Measurements from ENCODE around the gene PNPLA1. TPM values are rescaled to one million over a fixed set of nuclear protein-coding genes. Genes with fewer than 3 reads are reported as not detected.

Gene PNPLA1
- total RNA-seq, 1 experiment from 2014 or later: 0.10 TPM

- Histone ChIP-seq H4K20me1 (ENCODE audit: insufficient read depth) (no peaks in the 10 kb centered on the region), H3K27me3 (ENCODE audit: insufficient read depth, low read length) (no peaks in the 10 kb centered on the region), H3K4me1 (ENCODE audit: control insufficient read depth in 1 of 2, insufficient read depth in 2 of 2, low read length in 2 of 2) (no peaks in the 10 kb centered on the region), H2AFZ (ENCODE audit: low read depth, low read length, poor library complexity, severe bottlenecking) (no peak overlapping the region), H3K4me3 (replicated peaks in 1 of 2; ENCODE audit: low read depth in 1 of 2, low read length in 2 of 2) (no peak overlapping the region), H3K79me2 (ENCODE audit: insufficient read depth, low read length) (no peaks in the 10 kb centered on the region), H3K9me2 (ENCODE audit: insufficient read depth) (no peaks in the 10 kb centered on the region), H3K27ac (ENCODE audit: low read depth, low read length) (no peak overlapping the region), H3K9me3 (ENCODE audit: control insufficient read depth in 1 of 2, insufficient read depth in 1 of 2, low read depth in 1 of 2, low read length in 2 of 2) (no peaks in the 10 kb centered on the region), H3K36me3 (ENCODE audit: control insufficient read depth in 1 of 2, insufficient read depth in 2 of 2, low read length in 2 of 2) (no peaks in the 10 kb centered on the region), H3K4me2 (ENCODE audit: low read length) (no peak overlapping the region), H3K9ac (ENCODE audit: low read length) (no peak overlapping the region)
- intact Hi-C loops (cut with micrococcal nuclease): no loop called here
- ChIA-PET CTCF (no interaction called here), POLR2A (no interaction called here), RAD21 (ENCODE audit: low non-redundant PET in 1 of 2, low total read pairs in 2 of 2, uncharacterized antibody in 2 of 2, unreplicated experiment in 2 of 2) (no interaction called here)
- no peak for TF ChIP-seq RAD21 (IDR thresholded peaks at IDR 0.05; ENCODE audit: low read depth)
- no peak for TF ChIP-seq CBX3 (IDR thresholded peaks at IDR 0.05; ENCODE audit: low read depth)
- no peak for TF ChIP-seq TCF7L2 (IDR thresholded peaks at IDR 0.05; ENCODE audit: borderline replicate concordance, extremely low read depth, insufficient read depth, insufficient read length)
- TF ChIP-seq ZNF274 (IDR thresholded peaks at IDR 0.05; ENCODE audit: low read depth, low read length): no peak
- ATAC-seq: no peak
- no TSS peak for BruUV-seq (replicated peaks)
- DNase-seq (ENCODE audit: low read depth, low spot score): no peak
Measured at GRCh38 chr6:36252005-36252404, 17.9 kb upstream of the PNPLA1 start.

GRCh38 chr6:36263390-36264000, 6.4 kb upstream of the PNPLA1 start:
- peaks cover 0 to 8% of the 10 kb centered on the region in 2 experiments; a peak in 1 of 4 replicates for H3K4me1 ChIP-seq (ENCODE audit: control insufficient read depth in 1 of 2, insufficient read depth in 2 of 2, low read length in 2 of 2)
- ATAC-seq (no peak), DNase-seq (ENCODE audit: low read depth, low spot score) (no peak)
- H3K36me3 ChIP-seq (ENCODE audit: control insufficient read depth in 1 of 2, insufficient read depth in 2 of 2, low read length in 2 of 2): no peaks in the 10 kb centered on the region
- BruUV-seq (replicated peaks): no TSS peak
- ChIA-PET POLR2A (interaction anchor here (0.6 kb wide), 1 partner anchor 24 kb away, joined by 4 read pairs; no protein-coding TSS in a partner anchor), RAD21 (ENCODE audit: low non-redundant PET in 1 of 2, low total read pairs in 2 of 2, uncharacterized antibody in 2 of 2, unreplicated experiment in 2 of 2) (no interaction called here), CTCF (no interaction called here)
- no peak overlapping the region for H3K27ac ChIP-seq (ENCODE audit: low read depth, low read length)
- intact Hi-C loops (cut with micrococcal nuclease): no loop called here
- H3K27me3 ChIP-seq (ENCODE audit: insufficient read depth, low read length): peaks cover 4% of the 10 kb centered on the region; the same call in 1 of the 2 replicates
- no peak overlapping the region for H3K9ac ChIP-seq (ENCODE audit: low read length)
- TF ChIP-seq RAD21 (IDR thresholded peaks at IDR 0.05; ENCODE audit: low read depth) (no peak), CEBPB (IDR thresholded peaks at IDR 0.05; ENCODE audit: low read depth) (no peak), EZH2phosphoT487 (IDR thresholded peaks at IDR 0.05; ENCODE audit: borderline replicate concordance) (no peak), JUND (IDR thresholded peaks at IDR 0.05) (no peak), ZNF274 (IDR thresholded peaks at IDR 0.05; ENCODE audit: low read depth, low read length) (no peak), ZFX (IDR thresholded peaks at IDR 0.05) (no peak), CBX3 (IDR thresholded peaks at IDR 0.05; ENCODE audit: low read depth) (no peak), REST (IDR thresholded peaks at IDR 0.05; ENCODE audit: low read depth) (no peak), MAX (IDR thresholded peaks at IDR 0.05) (no peak), ZBTB33 (IDR thresholded peaks at IDR 0.05; ENCODE audit: extremely low read depth, insufficient replicate concordance, low read length) (no peak), SIN3A (IDR thresholded peaks at IDR 0.05; ENCODE audit: low read depth) (no peak), YY1 (IDR thresholded peaks at IDR 0.05; ENCODE audit: extremely low read depth, insufficient replicate concordance, low read depth, low read length) (no peak)
- no peak overlapping the region for H3K4me2 ChIP-seq (ENCODE audit: low read length)
- H3K9me2 ChIP-seq (ENCODE audit: insufficient read depth): no peaks in the 10 kb centered on the region
- no peaks in the 10 kb centered on the region for H3K9me3 ChIP-seq (ENCODE audit: control insufficient read depth in 1 of 2, insufficient read depth in 1 of 2, low read depth in 1 of 2, low read length in 2 of 2)
- H3K79me2 ChIP-seq (ENCODE audit: insufficient read depth, low read length): no peaks in the 10 kb centered on the region
- H2AFZ ChIP-seq (ENCODE audit: low read depth, low read length, poor library complexity, severe bottlenecking): no peak overlapping the region
- H3K4me3 ChIP-seq (replicated peaks in 1 of 2; ENCODE audit: low read depth in 1 of 2, low read length in 2 of 2): no peak overlapping the region
- H4K20me1 ChIP-seq (ENCODE audit: insufficient read depth): no peaks in the 10 kb centered on the region

All from HCT116 (cell line).